HG03196 (cell line): ENCODE measurements around the gene BRF1.
A peak's percentile ranks its signal among the peaks of the same experiment; 100 is the strongest.

Experiments
- ATAC-seq: cut with Tn5 transposase; IDR thresholded peaks from one replicate; pipeline ENCODE4 v1.9.1; 2021; ENCODE audit not compliant: unreplicated experiment

The BRF1 gene

DNA sequence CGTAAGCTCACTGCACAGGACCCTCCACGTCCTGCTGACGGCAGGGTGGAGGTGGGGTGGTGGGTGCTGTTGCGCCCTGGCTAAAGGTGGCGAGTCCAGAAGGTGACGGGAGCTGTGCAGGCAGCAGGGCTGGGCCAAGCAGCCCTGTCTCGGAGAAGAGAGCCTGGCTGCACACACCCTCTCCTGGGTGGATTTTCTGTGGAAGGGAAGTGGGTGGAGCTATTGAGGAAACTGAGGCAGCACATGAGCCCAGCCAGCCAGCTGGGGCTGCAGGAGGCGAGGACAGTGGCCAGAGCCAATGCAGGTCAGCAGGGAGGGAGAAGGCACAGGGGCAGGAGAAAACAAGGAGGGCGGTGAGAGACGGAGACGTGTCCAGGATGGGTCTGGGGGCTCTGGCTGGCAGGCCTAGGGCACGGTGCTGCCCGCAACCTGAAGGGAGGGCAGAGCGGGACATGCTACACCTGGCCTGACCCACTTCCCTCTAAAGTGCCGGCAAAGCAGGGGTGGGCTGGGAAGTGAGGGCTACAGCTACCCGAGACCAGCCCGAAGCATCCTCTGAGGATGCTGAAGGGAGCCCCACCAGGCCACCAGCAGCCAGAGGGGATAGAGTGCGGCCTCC is 32.0 kb downstream of the BRF1 start:
- no peak for ATAC-seq

DNA sequence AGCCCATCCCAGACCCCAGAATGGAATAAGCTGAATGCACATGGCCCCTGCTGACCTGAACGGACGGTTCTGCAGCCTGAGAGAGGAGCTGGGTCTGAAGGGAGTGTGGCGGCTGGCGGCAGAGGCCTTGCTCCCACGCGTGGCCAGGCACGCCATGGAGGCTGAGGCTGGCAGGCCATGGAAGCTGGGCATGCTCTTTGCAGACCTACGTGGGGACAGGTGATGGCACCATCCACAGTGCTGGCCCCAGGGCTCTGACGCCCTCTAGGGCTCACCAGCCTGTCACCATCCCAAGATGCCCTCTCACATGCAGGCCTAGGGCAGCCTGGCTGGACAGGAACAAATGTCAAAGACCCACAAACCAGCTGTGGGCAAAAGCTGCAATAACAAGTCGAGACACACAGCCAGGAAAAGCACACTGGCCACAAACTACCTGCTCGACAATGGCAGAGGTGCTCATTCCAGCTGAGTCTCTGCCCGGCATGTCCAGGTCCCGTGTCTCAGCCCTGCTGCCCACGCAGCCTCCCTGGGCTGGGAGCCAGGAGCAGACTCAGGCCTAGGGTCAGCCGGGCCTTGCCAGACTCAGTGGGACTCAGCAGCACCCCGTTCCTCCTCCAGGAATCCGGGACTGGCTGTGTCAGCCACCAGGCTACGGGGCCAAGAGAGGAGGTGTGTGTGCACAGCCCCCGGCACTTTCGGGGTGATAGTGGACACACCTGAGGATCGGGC is 32.8 kb downstream of the BRF1 start:
- ATAC-seq = no peak

DNA sequence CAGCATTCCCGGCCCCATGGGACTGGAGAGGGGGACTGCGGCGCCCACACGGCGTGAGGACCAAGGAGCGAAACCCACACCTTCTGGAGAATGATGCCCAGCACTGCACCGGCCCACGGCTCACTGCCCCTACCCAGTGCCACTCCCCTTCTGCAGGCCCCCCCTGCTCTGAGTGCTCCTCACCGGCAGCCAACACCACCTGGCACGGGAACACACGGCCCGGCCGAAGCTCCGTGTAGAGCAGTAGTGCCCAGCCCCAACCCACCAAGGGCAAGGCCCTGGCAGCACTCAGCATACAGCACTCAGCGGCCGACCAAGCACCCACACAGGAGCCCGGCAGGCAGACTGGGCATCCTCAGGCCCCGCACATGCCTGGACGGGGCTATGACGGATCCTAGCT is 39.0 kb downstream of the BRF1 start:
- ATAC-seq = no peak

DNA sequence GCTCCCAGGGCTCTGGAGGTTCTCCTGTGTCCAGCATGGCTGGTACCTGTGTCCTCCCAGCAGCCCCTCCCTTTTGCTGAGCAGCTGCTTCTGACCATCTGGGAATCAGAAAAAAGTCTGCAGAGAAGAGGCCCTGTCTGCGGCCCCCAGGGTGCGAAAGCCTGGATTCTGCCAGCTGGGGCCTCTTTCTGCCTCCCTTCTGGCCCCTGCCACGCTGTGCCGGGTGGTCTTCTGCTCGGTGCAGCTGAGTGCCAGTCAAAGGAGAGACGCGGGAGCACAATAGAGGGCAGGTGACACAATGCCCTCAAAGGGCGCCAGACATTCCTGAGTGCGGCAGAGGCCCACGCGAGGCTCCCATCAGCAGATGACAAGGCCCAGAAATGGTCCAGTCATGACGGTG is 39.8 kb downstream of the BRF1 start:
- ATAC-seq = no peak

DNA sequence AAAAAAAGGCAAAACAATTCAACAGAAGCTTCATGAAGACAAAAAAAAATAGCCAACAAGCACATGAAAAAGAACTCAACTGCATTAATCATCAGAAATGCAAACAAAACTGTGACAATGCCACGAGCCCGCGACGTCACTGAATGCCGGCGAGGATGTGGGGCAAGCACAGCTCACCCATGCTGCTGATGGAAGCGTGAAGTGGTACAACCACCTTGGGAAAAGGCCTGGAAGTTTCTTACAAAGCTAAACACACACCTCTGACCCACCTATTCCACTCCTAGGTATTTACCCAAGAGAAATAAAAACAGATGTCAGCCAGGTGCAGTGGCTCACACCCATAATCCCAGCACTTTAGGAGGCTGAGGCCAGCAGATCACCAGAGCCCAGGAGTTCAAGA is 42.0 kb downstream of the BRF1 start:
- no peak for ATAC-seq

DNA sequence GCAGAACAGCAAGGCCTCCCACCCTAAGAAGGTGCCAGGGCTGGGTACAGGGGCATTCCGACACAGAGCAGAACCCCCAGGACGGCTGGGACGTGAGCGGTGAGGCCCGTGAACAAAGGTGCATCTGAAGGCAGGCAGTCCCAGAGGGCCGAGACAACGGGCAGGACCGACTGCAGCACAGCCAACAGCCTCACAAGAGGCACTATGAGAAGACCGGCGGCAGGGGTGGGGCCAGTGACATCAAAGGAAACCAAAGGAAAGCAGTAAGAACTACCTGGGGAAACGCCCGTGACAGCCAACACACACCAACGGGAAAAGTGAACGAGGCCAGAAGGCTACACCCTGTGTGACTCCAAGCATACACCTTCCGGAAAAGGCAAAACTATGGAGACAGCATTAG is 43.3 kb downstream of the BRF1 start:
- no peak for ATAC-seq

DNA sequence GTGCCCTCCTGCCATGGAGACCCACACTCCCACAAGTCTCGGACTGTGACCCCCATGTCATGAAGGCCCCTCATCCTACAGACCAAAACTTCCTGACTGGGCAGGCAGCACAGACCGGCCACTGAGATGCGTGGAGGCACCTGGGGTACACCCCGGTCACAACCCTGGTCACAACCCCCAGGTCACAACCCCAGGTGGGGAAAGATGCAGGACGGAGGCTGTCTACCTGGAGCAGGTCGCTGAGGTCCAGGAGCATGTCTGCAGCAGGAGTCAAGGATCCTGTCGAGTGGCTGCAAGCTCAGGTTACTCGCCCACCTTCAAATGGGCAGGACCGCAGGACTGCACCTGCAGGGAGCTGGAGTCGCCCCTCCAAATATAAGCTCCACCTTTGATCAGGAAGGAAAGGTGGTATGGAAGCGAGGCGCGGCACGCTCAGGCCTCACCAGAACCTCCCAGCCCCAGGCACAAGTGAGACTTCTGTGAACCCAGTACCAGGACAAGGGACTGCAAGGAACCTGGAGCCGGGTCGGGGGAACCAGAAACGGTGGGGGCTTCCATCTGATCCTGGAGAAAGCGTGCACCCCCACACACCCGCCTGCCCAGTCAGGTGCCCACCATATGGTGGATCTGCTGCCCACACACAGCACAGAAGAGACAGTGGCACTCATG is 44.4 kb downstream of the BRF1 start:
- no peak for ATAC-seq

DNA sequence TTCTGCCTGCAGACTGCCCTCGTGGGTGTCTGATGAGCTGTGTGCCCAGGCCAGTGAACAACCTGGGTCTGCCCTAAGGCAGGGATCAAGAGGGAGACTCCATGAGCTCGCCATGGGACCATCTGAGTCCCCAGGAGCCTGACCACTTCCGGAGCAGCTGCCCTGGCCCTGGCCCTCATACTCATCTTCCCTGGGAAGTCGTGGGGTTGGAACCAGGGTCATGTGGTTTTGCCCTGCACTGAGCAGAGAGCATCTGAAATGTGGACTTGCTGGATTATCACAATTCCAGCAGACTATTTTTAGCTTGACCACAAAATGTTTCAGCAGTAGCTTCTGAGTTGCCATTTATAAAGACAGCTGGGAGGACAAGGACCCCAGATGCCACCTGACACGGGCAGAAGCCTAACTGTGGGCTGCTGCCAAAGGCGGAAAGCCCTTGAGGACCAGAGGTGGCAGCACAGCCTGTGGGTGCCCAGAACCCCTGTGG is 45.7 kb downstream of the BRF1 start:
- ATAC-seq = no peak

DNA sequence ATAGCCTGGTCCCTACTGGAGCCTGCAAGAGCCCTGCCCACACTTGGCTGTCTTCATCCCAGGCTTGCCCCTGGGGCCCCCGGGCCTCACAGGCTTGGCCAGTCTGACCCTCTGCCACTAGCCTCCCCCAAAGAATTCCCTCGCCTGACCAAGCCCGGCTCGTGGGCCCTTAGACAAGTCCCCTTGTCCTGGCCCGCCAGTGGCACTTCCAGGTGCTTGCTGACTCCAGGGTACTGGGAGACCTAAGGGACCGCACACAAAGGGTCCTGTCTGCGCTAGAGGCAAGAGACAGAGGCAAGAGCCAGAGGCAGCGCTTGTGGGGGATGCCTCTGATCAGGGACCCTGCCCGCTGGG is 47.5 kb downstream of the BRF1 start:
- no peak for ATAC-seq

DNA sequence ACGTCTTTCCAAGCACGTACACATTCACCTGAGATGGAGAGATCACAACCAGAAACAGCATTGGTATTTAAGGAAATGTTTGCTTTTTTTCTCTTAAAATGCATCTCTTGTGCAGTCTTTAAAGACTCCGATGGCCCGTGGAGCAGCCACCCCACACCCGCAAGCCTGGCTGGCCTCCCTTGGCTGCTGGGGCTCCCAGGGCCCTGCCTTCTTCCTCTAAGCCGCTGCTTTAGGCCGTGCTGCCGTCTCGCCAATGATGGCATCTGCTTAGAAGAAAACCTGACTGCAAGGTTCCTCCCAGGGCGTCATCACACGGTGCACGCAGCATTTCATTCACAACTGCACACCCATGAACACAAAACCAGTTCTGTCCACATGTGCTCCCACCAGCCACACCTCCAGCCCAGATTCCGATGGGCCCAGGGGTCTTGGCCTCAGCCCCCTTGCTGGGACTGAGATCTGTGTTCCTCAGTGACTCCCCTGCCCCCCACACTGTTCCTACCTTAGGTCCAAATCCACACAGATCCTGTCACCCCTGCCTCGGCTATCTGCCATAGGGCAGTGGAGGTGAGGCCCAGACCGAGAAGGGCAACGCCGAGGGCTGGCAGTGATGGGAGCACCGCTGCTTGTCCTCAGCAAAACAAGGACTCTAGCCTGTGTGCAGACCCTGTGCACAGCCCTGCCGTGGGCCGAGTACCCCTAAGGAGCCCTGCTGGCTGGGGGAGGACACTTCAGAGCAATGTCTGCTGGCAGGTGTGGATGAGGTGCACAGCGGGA is 48.1 kb downstream of the BRF1 start:
- no peak for ATAC-seq

DNA sequence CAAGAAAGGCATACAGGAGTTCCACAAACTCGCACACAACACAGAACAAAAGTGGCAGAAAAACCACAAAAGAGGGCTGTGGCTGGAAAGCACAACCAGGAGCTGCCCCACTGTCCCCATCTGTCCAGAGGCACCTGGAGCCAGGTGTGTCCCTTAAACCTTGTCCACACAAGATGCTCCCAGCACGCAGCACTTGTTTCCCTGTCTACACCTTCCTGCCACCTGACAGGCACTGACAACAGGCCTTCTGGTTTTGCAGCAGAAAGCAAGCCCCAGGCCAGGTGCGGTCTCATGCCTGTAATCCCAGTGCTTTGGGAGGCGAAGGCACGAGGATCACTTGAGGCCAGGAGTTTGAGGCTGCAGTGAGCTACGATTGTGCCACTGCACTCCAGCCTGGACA is 48.9 kb downstream of the BRF1 start:
- no peak for ATAC-seq

DNA sequence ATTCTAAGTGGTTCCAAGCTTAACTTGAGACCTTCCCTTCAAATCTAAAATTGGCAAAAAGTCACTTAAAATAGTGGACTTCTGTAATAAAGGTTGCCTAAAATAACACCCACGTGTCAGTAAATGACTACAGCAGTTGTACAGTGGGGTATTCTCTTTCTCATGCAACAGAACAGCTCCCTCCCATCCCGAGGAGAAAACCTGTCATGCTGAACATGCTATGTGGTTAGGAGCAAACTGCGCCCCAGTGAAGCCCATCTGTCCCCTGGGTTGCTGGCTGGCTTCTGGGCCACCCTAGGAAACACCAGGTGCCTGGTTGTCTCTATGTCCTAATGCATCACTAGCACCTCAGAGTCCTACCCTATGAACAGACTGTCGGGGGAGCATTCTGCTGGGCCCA is 49.8 kb downstream of the BRF1 start:
- no peak for ATAC-seq

DNA sequence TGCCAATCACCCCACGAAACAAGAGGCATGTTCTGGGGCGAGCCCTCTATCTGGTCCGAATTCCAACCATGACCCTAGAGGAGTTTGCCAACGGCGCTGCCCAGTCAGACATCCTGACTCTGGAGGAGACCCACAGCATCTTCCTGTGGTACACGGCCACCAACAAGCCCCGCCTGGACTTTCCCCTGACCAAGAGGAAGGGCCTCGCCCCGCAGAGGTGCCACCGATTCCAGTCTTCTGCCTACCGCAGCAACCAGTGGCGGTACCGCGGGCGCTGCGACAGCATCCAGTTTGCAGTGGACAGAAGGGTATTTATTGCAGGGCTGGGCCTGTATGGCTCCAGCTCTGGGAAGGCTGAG is 50.8 kb downstream of the BRF1 start:
- ATAC-seq = no peak

DNA sequence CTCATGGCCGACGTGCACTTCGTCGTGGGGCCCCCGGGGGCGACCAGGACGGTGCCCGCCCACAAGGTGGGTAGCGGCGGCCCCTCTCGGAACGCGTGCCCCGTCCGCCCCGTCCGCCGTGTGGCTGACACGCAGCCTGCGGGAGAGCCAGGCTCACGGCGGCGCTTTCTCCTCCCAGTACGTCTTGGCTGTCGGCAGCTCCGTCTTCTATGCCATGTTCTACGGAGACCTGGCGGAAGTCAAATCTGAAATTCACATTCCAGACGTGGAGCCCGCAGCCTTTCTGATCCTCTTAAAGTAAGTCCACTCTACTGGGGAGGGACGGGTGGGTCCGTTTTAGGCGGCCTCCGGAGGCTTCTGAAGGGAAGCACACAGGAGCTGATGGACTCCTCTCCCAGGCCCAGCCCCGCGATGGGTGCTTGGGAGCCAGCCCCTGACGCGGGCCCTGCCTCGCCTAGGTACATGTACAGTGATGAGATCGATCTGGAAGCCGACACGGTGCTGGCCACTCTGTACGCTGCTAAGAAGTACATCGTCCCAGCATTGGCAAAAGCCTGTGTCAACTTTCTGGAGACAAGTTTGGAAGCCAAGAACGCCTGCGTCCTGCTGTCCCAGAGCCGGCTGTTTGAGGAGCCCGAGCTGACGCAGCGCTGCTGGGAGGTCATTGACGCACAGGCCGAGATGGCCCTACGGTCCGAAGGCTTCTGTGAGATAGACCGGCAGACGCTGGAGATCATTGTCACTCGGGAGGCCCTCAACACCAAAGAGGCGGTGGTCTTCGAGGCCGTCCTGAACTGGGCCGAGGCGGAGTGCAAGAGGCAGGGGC is 51.4 kb downstream of the BRF1 start:
- ATAC-seq = no peak

DNA sequence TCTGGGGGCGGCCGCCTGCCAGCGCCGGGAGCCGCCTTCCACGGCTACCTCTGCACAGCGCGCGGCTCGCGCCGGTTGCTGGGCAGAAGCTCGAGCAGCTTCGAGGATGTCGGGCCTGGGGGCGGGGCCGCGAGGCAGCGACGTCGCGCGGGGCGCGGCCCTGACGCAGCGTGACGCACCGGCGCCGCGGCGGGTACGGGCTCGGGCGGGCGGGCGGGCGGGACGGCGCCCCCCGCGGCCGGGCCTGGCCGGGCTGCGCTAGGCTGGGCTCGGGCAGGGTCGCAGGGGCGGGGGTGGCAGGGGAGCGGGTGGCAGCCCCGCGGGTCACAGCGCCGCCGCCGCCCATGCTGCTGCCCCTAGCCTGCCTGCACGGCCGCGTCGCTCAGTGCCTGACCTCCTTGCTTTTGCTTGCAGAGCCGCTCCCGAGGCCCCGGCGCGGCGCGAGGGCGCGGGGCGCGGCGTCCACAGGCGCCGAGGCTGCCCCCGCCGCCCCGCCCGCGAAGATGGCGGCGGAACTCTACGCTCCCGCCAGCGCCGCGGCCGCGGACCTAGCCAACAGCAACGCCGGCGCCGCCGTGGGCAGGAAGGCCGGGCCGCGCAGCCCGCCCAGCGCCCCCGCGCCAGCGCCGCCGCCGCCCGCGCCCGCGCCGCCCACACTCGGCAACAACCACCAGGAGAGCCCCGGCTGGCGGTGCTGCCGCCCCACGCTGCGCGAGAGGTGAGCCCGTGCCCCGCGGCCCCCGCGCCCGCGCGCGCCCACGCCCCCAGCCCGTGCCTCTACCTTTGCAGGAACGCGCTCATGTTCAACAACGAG is 52.2 kb downstream of the BRF1 start, which contains the start of gene BTBD6:
TSS of gene BTBD6 (plus strand) at position 166 of the 814 bp plus-strand sequence. CDS start at position 345, 179 bp downstream.
- peak; percentile 84 for ATAC-seq

DNA sequence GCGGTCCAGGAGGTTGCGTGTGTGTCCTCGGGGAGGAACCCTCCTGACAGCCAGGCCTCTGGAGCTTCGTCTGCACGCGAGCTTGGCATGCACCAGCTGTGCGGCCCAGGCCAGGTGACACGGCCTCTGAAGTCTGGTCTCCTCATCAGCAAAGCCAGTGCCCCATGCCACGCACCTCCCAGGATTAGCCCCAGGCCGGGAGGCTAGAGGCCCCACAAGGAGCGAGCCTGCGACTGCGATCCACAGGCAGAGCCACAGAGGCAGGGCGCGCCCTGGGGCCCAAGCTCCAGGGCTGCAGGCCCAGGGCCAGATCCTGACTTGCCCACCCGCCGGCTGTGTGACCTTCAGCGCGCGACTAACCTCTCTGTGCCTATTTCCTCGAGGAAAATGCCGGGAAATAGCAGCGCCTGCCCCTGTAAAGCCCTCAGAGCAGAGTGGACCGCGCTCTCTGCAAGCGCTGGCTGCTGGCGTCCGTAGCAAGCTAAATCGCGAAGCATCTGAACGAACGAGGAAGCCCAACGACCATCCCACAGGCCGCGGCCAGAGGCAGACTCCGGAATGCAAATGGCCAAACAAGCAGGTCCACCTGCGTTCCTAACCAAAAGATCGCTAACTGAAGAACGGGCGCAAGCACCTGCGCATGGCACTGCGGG is 53.0 kb downstream of the BRF1 start:
- ATAC-seq = peak; percentile 16

DNA sequence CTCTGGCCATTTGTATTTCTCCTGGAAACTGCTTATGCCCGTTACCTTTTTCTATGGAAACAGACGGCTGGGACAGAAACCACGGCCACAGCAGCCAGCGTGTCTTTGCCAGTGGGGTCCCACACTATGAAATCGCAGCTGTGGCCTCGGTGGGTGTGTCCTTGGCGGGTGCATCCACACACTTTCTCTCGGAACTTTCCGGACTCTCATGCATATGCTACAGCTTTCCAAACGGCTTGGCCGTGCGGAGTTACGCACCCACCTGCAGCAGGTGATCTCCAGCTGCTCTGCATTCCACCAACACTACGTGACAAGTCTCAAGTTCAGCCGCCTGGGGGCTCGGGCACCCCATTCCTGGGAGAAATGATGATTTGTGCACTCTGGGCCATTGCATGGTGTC is 53.8 kb downstream of the BRF1 start:
- no peak for ATAC-seq

DNA sequence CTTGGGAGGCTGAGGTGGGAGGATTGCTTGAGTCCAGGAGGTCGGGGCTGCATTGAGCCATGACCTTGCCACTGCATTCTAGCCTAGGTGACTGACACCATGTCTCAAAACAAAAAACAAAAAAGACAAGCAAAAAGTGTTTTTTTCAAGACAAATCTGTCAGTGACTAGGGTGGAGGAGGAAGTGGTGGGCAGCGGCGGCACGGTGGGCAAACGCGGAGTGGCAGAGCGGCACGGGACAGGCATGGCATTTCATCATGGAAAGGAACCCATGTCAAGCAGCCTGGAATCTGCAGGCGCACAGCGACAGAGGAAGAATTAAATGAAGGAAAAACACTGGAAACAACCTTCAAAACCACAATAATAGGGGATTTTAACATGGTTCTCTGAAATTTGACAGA is 56.5 kb downstream of the BRF1 start:
- no peak for ATAC-seq

DNA sequence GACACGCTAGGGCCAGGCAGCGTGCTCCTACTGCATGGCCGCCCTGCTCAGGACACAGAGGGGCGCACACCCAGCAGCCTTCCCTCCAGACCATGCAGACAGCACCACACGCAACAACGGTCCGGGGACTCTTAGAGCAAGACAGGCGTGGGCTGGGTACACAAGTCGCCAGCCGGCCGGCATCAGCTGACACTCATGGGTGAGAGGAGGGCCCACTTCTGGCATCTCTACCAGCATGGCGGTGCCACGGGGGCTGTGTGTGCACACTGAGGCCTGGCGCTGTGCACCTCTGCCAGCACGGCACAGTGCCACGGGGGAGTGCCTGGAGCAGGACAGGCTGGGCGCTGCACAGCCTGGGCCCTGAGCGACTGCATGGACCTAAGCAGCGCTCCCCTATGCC is 59.2 kb downstream of the BRF1 start:
- ATAC-seq = no peak
